OCI-LY1 (cell line): ENCODE data around the gene SPOCK1.

Source experiments
- H2AFZ ChIP-seq: fragments of 200-600 bp; sonication (generic), shearing (Covaris generic); 2 replicates; pipeline ENCODE4 v1.6.0; 2014; ENCODE audit warnings: antibody characterized with exemption, mild to moderate bottlenecking, low read length
- H3F3A ChIP-seq: fragments of 200-600 bp; sonication (generic), shearing (Covaris generic); 2 replicates; pipeline ENCODE4 v1.6.0; 2014; ENCODE audit warnings: mild to moderate bottlenecking, antibody characterized with exemption, low read length, moderate library complexity; ENCODE audit not compliant: insufficient read depth
- H3K27ac ChIP-seq: fragments of 200-600 bp; sonication (generic); 2 replicates; pipeline ENCODE4 v1.5.1; 2014; ENCODE audit warnings: low read length, mixed run types, mild to moderate bottlenecking, low read depth; ENCODE audit not compliant: poor library complexity, severe bottlenecking
- H3K27me3 ChIP-seq: fragments of 200-600 bp; sonication (generic); 2 replicates; pipeline ENCODE4 v1.6.0; 2014; ENCODE audit warnings: antibody characterized with exemption, mild to moderate bottlenecking, low read length, moderate library complexity; ENCODE audit not compliant: insufficient read depth
- H3K36me3 ChIP-seq: fragments of 200-600 bp; sonication (generic); 2 replicates; pipeline ENCODE4 v1.6.1; 2014; ENCODE audit warnings: mild to moderate bottlenecking, antibody characterized with exemption, low read length, moderate library complexity, mixed read lengths; ENCODE audit not compliant: insufficient read depth
- H3K4me1 ChIP-seq: fragments of 200-600 bp; sonication (generic); 2 replicates; pipeline ENCODE4 v1.5.1; 2014; ENCODE audit warnings: mild to moderate bottlenecking, low read length, moderate library complexity; ENCODE audit not compliant: insufficient read depth, severe bottlenecking
- H3K4me2 ChIP-seq: fragments of 200-600 bp; sonication (generic), shearing (Covaris generic); 2 replicates; pipeline ENCODE4 v1.6.1; 2014; ENCODE audit warnings: low read length
- H3K4me3 ChIP-seq: fragments of 200-600 bp; sonication (generic); 2 replicates; pipeline ENCODE4 v1.5.1; 2014; ENCODE audit warnings: low read length, low read depth, mild to moderate bottlenecking, mixed read lengths; ENCODE audit not compliant: poor library complexity, severe bottlenecking
- H3K79me2 ChIP-seq: fragments of 200-600 bp; shearing (Covaris generic); 2 replicates; pipeline ENCODE4 v1.6.1; 2016; ENCODE audit warnings: mixed run types, low read length, mixed read lengths; ENCODE audit not compliant: insufficient read depth
- H3K9ac ChIP-seq: fragments of 200-600 bp; sonication (generic), shearing (Covaris generic); 2 replicates; pipeline ENCODE4 v1.6.1; 2014; ENCODE audit warnings: mild to moderate bottlenecking, low read length, mixed read lengths
- H3K9me2 ChIP-seq: fragments of 200-600 bp; sonication (generic), shearing (Covaris generic); 2 replicates; pipeline ENCODE4 v1.6.1; 2014; ENCODE audit warnings: low read depth, mild to moderate bottlenecking, low read length, mixed read lengths
- H3K9me3 ChIP-seq: fragments of 200-600 bp; shearing (Covaris generic); 2 replicates; pipeline ENCODE4 v1.6.1; 2014; ENCODE audit warnings: low read length, mixed read lengths
- H4K20me1 ChIP-seq: fragments of 200-600 bp; sonication (generic), shearing (Covaris generic); 2 replicates; pipeline ENCODE4 v1.6.0; 2016; ENCODE audit warnings: mild to moderate bottlenecking, low read length; ENCODE audit not compliant: insufficient read depth
- EZH2 ChIP-seq: fragments of 200-600 bp; sonication (generic), shearing (Covaris generic); IDR thresholded peaks from 2 replicates; pipeline ENCODE4 v1.8.0; 2017; ENCODE audit warnings: borderline replicate concordance, mixed run types, mild to moderate bottlenecking, antibody characterized with exemption, low read length, moderate library complexity, mixed read lengths
- TF ChIP-seq, protein P1 (sequence below): fragments of 200-600 bp; sonication (generic), shearing (Covaris generic); IDR thresholded peaks from 2 replicates; pipeline ENCODE4 v1.5.1; 2017; ENCODE audit warnings: mild to moderate bottlenecking, antibody characterized with exemption, low read length, moderate library complexity, mixed read lengths

Gene SPOCK1

GRCh38 chr5:136927571-136927970 lies 571.6 kb downstream of the SPOCK1 start:
- H3K4me1 ChIP-seq: no peaks in the 10 kb centered on the region
- no peaks in the 10 kb centered on the region for H3K27me3 ChIP-seq
- TF ChIP-seq EZH2: no peak
- TF ChIP-seq, protein P1, sequence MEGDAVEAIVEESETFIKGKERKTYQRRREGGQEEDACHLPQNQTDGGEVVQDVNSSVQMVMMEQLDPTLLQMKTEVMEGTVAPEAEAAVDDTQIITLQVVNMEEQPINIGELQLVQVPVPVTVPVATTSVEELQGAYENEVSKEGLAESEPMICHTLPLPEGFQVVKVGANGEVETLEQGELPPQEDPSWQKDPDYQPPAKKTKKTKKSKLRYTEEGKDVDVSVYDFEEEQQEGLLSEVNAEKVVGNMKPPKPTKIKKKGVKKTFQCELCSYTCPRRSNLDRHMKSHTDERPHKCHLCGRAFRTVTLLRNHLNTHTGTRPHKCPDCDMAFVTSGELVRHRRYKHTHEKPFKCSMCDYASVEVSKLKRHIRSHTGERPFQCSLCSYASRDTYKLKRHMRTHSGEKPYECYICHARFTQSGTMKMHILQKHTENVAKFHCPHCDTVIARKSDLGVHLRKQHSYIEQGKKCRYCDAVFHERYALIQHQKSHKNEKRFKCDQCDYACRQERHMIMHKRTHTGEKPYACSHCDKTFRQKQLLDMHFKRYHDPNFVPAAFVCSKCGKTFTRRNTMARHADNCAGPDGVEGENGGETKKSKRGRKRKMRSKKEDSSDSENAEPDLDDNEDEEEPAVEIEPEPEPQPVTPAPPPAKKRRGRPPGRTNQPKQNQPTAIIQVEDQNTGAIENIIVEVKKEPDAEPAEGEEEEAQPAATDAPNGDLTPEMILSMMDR: no peak
- no peak overlapping the region for H2AFZ ChIP-seq
- no peaks in the 10 kb centered on the region for H3K9me2 ChIP-seq
- no peaks in the 10 kb centered on the region for H4K20me1 ChIP-seq
- no peaks in the 10 kb centered on the region; the same call in 1 of the 2 replicates for H3K36me3 ChIP-seq
- no peak overlapping the region for H3K4me3 ChIP-seq
- no peaks in the 10 kb centered on the region for H3F3A ChIP-seq
- H3K79me2 ChIP-seq: no peaks in the 10 kb centered on the region
- H3K4me2 ChIP-seq: no peak overlapping the region
- H3K9me3 ChIP-seq: no peaks in the 10 kb centered on the region
- H3K27ac ChIP-seq: no peak overlapping the region
- no peak overlapping the region for H3K9ac ChIP-seq

DNA sequence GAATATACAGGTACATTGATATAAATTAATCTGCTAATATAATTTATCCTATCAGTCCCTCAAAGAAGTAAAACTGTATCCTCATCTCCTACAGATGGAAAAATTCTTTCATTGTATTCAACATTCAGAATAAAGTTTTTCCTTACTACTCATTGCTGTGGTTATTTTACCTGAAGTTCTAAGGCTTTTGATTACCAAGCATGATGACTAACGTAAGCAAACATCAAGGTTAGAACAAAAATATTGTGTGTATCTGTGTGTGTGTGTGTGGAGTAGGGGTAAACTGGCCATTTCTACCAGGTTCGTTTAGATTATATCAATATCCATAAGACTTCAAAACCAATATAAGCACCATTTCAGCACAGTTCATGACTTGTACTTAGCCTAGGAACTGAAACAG lies 573.1 kb downstream of the SPOCK1 start:
- no peak overlapping the region for H2AFZ ChIP-seq
- H3K9ac ChIP-seq: no peak overlapping the region
- H3K4me2 ChIP-seq: no peak overlapping the region
- H3K9me2 ChIP-seq: no peaks in the 10 kb centered on the region
- no peaks in the 10 kb centered on the region for H3F3A ChIP-seq
- no peaks in the 10 kb centered on the region for H3K4me1 ChIP-seq
- H3K27ac ChIP-seq: no peak overlapping the region
- H3K79me2 ChIP-seq: no peaks in the 10 kb centered on the region
- no peaks in the 10 kb centered on the region for H4K20me1 ChIP-seq
- no peaks in the 10 kb centered on the region for H3K27me3 ChIP-seq
- H3K9me3 ChIP-seq: no peaks in the 10 kb centered on the region
- H3K36me3 ChIP-seq: no peaks in the 10 kb centered on the region; the same call in 1 of the 2 replicates
- TF ChIP-seq EZH2: no peak
- TF ChIP-seq, protein P1: no peak
- no peak overlapping the region for H3K4me3 ChIP-seq
